Colonic mucosa (tissue), 4 donors: ENCODE data around the gene CCDC88C. TPM values are rescaled to one million over a fixed set of nuclear protein-coding genes. Genes with fewer than 3 reads are reported as not detected.
"Not testable (repeated sequence)": the region's sequence is repeated elsewhere in the genome, so short reads cannot be mapped to it uniquely, and the experiment has no call there.

Experiments used
- DNase-seq: peaks from one replicate; pipeline ENCODE4 v3.0.0-alpha.2; 2020
- H3K27ac ChIP-seq: fragments of 200-600 bp; one replicate; pipeline ENCODE4 v1.8.0; 2021
- H3K27me3 ChIP-seq: fragments of 200-600 bp; one replicate; pipeline ENCODE4 v1.8.0; 2021
- H3K36me3 ChIP-seq: fragments of 200-600 bp; one replicate; pipeline ENCODE4 v1.8.0; 2021
- H3K4me1 ChIP-seq: fragments of 200-600 bp; one replicate; pipeline ENCODE4 v1.8.0; 2021; ENCODE audit warnings: mild to moderate bottlenecking
- H3K4me3 ChIP-seq: fragments of 200-600 bp; one replicate; pipeline ENCODE4 v1.8.0; 2021
- H3K9ac ChIP-seq, 2 donors: one replicate each; pipeline ENCODE4 v1.7.0; 2013; ENCODE audit warnings: control low read depth in 2 of 2, low read depth in 2 of 2, low read length in 2 of 2
- H3K9me3 ChIP-seq: fragments of 200-600 bp; one replicate; pipeline ENCODE4 v1.8.0; 2021
- intact Hi-C: fragments of 100-400 bp; cut with DNase I; formaldehyde crosslinking; loops from one replicate; pipeline ENCODE4 v1.14.1; 2022
- total RNA-seq, 2 donors: library from RNA; stranded (reverse); fragmentation: NEBNext Ultra II Directional in 1 of 2; extraction: Animal tissue kit (Norgen Biotek cat#: 25700) in 1 of 2; gene quantifications; one replicate each; pipeline ENCODE4 v1.2.1, GENCODE V29; 2021
- TF ChIP-seq, protein P1 (sequence below): fragments of 200-600 bp; IDR thresholded peaks from one replicate; pipeline ENCODE4 v1.8.0; 2022; ENCODE audit warnings: antibody characterized with exemption, mild to moderate bottlenecking
- donor health status: healthy.
- donor health status: DM: no; HTN: no; CAD: no.
- donor health status: DM: no; HTN: no; CAD: no.

Gene CCDC88C
- total RNA-seq, 2 donors from 2014 or later: 45.6 to 48.0 TPM

DNA sequence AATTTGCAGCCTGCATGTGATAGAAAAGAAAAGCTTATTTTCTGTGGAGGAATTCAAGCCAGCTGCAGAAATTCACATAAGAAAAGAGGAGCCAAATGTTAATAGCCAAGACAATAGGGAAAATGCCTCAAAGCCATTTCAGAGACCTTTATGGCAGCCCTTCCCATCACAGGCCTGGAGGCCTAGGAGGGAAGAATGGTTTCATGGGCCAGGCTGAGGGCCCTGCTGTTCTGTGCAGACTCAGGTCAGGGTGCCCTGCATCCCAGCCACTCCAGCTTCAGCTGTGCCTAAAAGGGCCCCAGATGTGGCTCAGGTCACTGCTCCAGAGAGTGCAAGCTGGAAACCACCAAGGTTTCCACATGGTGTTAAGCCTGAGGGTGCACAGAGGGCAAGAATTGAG lies 21.2 kb upstream of the CCDC88C start:
- intact Hi-C loops: no loop called here

DNA sequence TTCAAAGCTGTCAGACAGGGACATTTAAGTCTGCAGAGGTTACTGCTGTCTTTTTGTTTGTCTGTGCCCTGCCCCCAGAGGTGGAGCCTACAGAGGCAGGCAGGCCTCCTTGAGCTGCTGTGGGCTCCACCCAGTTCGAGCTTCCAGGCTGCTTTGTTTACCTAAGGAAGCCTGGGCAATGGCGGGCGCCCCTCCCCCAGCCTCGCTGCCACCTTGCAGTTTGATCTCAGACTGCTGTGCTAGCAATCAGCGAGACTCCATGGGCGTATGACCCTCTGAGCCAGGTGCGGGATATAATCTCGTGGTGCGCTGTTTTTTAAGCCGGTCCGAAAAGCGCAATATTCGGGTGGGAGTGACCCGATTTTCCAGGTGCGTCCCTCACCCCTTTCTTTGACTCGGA lies 18.6 kb upstream of the CCDC88C start:
- H3K9me3 ChIP-seq, H3K27ac ChIP-seq, H3K4me1 ChIP-seq, H3K36me3 ChIP-seq, H3K27me3 ChIP-seq, H3K9ac ChIP-seq, intact Hi-C loops, H3K4me3 ChIP-seq: not testable (repeated sequence)
- peak; percentile 36 for DNase-seq

More for the DNA sequence above, 21.2 kb upstream of the CCDC88C start:
- Histone ChIP-seq H3K4me1 (no peaks in the 10 kb centered on the region), H3K9me3 (no peaks in the 10 kb centered on the region), H3K27ac (no peak overlapping the region), H3K4me3 (no peak overlapping the region), H3K36me3 (no peaks in the 10 kb centered on the region), H3K27me3 (no peaks in the 10 kb centered on the region), H3K9ac (no peak overlapping the region)
- no peak for DNase-seq
- TF ChIP-seq, protein P1, sequence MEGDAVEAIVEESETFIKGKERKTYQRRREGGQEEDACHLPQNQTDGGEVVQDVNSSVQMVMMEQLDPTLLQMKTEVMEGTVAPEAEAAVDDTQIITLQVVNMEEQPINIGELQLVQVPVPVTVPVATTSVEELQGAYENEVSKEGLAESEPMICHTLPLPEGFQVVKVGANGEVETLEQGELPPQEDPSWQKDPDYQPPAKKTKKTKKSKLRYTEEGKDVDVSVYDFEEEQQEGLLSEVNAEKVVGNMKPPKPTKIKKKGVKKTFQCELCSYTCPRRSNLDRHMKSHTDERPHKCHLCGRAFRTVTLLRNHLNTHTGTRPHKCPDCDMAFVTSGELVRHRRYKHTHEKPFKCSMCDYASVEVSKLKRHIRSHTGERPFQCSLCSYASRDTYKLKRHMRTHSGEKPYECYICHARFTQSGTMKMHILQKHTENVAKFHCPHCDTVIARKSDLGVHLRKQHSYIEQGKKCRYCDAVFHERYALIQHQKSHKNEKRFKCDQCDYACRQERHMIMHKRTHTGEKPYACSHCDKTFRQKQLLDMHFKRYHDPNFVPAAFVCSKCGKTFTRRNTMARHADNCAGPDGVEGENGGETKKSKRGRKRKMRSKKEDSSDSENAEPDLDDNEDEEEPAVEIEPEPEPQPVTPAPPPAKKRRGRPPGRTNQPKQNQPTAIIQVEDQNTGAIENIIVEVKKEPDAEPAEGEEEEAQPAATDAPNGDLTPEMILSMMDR: no peak

DNA sequence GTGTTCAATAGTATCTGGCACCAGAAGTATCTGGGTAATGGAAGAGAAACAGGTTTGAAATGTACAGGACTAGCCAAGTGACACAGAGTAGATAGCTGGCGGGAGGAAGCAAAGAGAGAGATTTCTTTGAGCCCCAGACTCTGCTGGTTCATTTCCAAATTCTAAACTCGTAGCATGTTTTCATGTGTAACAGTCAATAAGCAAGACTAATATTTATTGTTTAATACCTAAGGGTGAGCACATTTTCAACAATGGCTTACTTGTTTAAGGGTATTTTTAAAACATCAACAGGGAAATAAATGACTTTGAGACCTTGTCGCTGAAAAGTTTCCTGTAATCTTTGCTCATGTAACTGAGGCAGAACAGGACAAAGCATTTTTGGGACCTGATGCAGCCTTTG lies 11.8 kb upstream of the CCDC88C start:
- H3K27me3 ChIP-seq: no peaks in the 10 kb centered on the region
- no peak overlapping the region for H3K4me3 ChIP-seq
- no peak overlapping the region for H3K27ac ChIP-seq
- H3K9me3 ChIP-seq: no peaks in the 10 kb centered on the region
- no peaks in the 10 kb centered on the region for H3K36me3 ChIP-seq
- DNase-seq: no peak
- no peak overlapping the region for H3K9ac ChIP-seq
- H3K4me1 ChIP-seq: no peaks in the 10 kb centered on the region
- TF ChIP-seq, protein P1: no peak
- intact Hi-C loops: no loop called here

DNA sequence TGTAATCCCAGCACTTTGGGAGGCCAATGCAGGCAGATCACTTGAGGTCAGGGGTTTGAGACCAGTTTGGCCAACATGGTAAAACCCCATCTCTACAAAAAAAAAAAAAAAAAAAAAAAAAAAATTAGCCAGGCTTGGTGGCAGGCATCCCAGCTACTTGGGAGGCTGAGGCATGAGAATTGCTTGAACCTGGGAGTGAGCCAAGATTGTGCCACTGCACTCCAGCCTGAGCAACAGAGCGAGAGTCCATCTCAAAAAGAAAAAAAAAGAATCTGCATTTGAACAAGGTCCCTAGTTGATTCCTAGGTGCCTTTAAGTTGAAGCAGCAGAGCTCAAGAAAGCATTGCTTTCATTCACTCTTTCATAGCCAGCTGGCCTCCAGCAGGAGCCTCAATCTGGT lies 11.3 kb upstream of the CCDC88C start:
- H3K27ac ChIP-seq, H3K4me3 ChIP-seq, intact Hi-C loops, DNase-seq, H3K36me3 ChIP-seq, H3K9me3 ChIP-seq, H3K27me3 ChIP-seq, H3K4me1 ChIP-seq, H3K9ac ChIP-seq: not testable (repeated sequence)

DNA sequence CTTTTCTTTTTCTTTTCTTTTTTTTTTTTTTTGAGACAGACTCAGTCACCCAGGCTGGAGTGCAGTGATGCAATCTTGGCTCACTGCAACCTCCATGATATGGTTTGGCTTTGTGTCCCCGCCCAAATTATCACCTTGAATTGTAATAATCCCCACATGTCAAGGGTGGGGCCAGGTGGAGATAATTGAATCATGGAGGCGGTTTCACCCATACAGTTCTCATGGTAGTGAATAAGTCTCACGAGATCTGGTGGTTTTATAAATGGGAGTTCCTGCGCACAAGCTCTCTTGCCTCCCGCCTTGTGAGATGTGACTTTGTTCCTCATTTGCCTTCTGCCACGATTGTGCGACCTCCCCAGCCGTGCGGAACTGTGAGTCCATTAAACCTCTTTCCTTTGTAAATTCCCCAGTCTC lies 7.9 kb upstream of the CCDC88C start:
- H3K9ac ChIP-seq, H3K36me3 ChIP-seq, H3K4me3 ChIP-seq, H3K4me1 ChIP-seq, intact Hi-C loops, H3K27me3 ChIP-seq, H3K27ac ChIP-seq, H3K9me3 ChIP-seq, DNase-seq: not testable (repeated sequence)

DNA sequence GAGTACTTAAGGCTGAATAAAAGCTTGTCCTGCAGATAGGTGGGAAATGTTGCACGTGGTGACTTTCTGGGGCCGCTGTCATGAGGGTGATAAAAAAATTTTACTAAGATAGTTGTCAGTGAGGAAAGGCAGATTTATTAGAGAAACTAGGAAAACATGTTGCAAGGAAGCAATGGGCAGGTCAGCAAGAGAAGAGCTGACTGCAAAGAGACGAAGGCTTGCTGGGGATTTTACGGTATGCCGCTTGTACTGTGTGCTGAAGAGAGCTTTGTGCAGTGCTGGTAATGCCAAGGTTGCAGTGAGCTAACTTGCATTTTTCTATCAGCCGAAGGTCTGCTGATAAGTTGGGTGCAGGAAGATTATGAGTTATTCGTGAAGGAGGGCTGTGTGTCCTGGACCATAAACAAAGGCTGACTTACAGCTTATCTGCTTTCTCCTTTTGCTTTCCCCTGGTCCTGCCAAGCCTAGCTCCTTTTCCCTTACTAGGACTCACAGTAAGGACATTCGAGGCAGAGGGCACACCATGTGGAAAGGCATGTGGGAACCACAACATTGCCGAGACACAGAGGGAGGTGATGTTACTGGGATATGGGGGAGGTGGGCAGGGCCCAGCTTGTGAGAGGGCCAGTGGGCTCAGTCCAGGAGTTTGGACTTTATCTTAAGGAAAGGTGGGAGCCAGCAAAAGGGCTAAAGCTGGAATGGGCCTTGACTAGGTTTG lies 7.4 kb upstream of the CCDC88C start:
- H3K4me1 ChIP-seq: no peaks in the 10 kb centered on the region
- H3K36me3 ChIP-seq: no peaks in the 10 kb centered on the region
- H3K9me3 ChIP-seq: no peaks in the 10 kb centered on the region
- intact Hi-C loops: no loop called here
- no peak overlapping the region for H3K4me3 ChIP-seq
- H3K27me3 ChIP-seq: no peaks in the 10 kb centered on the region
- H3K9ac ChIP-seq: no peak overlapping the region
- no peak overlapping the region for H3K27ac ChIP-seq
- no peak for DNase-seq
- TF ChIP-seq, protein P1: no peak

DNA sequence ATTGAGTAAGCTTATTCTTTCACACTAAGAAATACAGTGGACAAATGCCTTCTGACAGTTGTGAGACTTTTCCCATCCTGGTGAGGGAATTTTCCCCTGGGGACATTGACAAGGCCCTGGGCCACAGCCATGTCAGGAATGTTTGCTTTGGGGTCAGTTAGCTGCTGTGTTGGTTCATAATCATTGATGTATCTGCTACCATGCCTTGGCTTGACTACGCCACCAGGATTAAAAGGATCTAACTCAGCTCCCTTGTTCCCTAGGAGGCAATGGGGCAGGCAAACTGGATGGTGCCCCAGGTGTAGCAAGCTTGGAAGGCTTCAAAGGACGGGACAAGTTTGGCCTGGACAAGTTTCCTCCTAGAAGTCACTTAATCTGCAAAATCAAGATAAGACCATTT lies 3.1 kb upstream of the CCDC88C start:
- peaks cover 6% of the 10 kb centered on the region for H3K4me1 ChIP-seq
- intact Hi-C loops: no loop called here

More for the DNA sequence above, 3.1 kb upstream of the CCDC88C start:
- H3K9me3 ChIP-seq: no peaks in the 10 kb centered on the region
- H3K27me3 ChIP-seq: no peaks in the 10 kb centered on the region
- TF ChIP-seq, protein P1: no peak
- H3K27ac ChIP-seq: no peak overlapping the region
- H3K9ac ChIP-seq: no peak overlapping the region
- DNase-seq: peak; percentile 13
- H3K36me3 ChIP-seq: no peaks in the 10 kb centered on the region
- no peak overlapping the region for H3K4me3 ChIP-seq
